ENCODE measurements around the gene CCDC191.

DNA sequence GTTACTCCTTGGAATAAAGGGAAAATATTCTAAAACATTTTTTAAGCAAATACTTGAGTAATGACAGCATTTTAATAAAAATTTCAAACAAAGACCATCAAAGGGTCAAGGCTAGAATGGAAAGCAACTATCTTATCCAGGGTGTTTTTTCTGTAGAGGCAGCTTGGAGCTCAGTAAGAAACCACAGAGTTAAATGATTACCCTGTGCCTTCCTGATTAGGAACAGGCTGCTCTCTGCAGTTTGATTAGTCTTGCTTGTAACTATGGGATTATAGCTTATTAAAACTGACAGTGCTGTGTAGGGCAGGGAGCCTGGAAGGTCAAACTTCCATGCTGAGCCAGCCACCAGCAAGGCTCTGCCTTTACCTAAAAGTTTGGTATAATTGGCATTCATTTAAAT is 33.3 kb upstream of the CCDC191 start:
- TF ChIP-seq, protein P1, sequence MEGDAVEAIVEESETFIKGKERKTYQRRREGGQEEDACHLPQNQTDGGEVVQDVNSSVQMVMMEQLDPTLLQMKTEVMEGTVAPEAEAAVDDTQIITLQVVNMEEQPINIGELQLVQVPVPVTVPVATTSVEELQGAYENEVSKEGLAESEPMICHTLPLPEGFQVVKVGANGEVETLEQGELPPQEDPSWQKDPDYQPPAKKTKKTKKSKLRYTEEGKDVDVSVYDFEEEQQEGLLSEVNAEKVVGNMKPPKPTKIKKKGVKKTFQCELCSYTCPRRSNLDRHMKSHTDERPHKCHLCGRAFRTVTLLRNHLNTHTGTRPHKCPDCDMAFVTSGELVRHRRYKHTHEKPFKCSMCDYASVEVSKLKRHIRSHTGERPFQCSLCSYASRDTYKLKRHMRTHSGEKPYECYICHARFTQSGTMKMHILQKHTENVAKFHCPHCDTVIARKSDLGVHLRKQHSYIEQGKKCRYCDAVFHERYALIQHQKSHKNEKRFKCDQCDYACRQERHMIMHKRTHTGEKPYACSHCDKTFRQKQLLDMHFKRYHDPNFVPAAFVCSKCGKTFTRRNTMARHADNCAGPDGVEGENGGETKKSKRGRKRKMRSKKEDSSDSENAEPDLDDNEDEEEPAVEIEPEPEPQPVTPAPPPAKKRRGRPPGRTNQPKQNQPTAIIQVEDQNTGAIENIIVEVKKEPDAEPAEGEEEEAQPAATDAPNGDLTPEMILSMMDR (IDR thresholded peaks at IDR 0.05) = no peak
- no peak for TF ChIP-seq ZFX (IDR thresholded peaks at IDR 0.05; ENCODE audit: borderline replicate concordance)

Measured in 22Rv1 (cell line).